ENCODE data around the gene MCOLN1. TPM values are rescaled to one million over a fixed set of nuclear protein-coding genes. Genes with fewer than 3 reads are reported as not detected.

Gene MCOLN1
- total and polyA plus RNA-seq, 9 of the 15 experiments (the other 6 are each of a cell fraction or from before 2014, with no cell fraction given): 0.25 to 15.4 (median 7.1) TPM

DNA sequence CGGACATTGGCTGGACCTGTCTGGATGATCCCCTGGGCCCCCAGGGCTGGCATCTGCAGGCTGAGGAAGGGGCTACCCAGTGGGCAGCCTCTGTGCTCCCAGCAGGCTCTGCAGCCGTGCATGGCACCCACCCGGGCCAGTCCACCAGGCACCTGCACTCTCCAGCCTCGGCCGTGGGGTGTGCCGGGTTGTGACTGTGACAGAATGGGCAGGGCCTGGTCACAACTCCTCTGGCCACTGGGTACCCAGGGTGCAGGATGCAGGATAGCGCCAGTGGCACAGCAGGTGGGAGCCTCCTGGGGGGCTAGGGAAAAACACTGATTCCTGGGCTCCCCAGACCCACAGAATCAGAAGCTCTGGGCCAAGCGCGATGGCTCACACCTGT, 43.6 kb upstream of the MCOLN1 start:
- CTCF ChIA-PET (ENCODE audit: low intra/inter-chr PET ratio): no interaction called here

More for the DNA sequence above, 43.6 kb upstream of the MCOLN1 start:
- H3K79me2 ChIP-seq (ENCODE audit: control insufficient read depth, insufficient read depth, low read length): no peaks in the 10 kb centered on the region
- in situ Hi-C loops (cut with MboI): no loop called here
- peaks cover 17 to 60% of the 10 kb centered on the region in 2 experiments for H3K4me1 ChIP-seq (replicated peaks in 1 of 2; ENCODE audit: control insufficient read depth in 2 of 2, insufficient read depth in 2 of 2, low read length in 2 of 2)
- no peak for DNase-seq (ENCODE audit: extremely low read depth in 1 of 4, low spot score in 3 of 4)
- intact Hi-C loops (cut with micrococcal nuclease): no loop called here
- WGBS (ENCODE audit: insufficient coverage, low coverage, missing lambda C conversion rate): 74% methylated on average over 9 of the region's 9 CpGs
- BruUV-seq (replicated peaks): no TSS peak
- no peak for FAIRE-seq
- ATAC-seq: no peak
- H2AFZ ChIP-seq (ENCODE audit: low read depth, low read length): no peak overlapping the region
- no peak overlapping the region for H3K4me2 ChIP-seq (ENCODE audit: insufficient read depth, low read length)
- no peaks in the 10 kb centered on the region for H3K27me3 ChIP-seq (ENCODE audit: control insufficient read depth in 2 of 2, insufficient read depth in 2 of 2, low read length in 2 of 2)
- no peak overlapping the region for H3K4me3 ChIP-seq
- no peaks in the 10 kb centered on the region for H3K9me1 ChIP-seq (ENCODE audit: control insufficient read depth, insufficient read depth, low read length)
- TF ChIP-seq ZNF780A (CRISPR knock-in tag; IDR thresholded peaks at IDR 0.05) (no peak), SRSF1 (IDR thresholded peaks at IDR 0.05; ENCODE audit: low read depth, low read length) (no peak), MYNN (IDR thresholded peaks at IDR 0.05) (no peak), MYNN (CRISPR knock-in tag; IDR thresholded peaks at IDR 0.05) (no peak), NCOA6 (IDR thresholded peaks at IDR 0.05) (no peak), ZNF146 (CRISPR knock-in tag; IDR thresholded peaks at IDR 0.05; ENCODE audit: unreplicated experiment) (no peak), ASH1L (IDR thresholded peaks at IDR 0.05; ENCODE audit: borderline replicate concordance, low read depth, partially characterized antibody) (no peak), ZC3H11A (IDR thresholded peaks at IDR 0.05; ENCODE audit: low read depth, low read length) (no peak), ZFP30 (CRISPR knock-in tag; IDR thresholded peaks at IDR 0.05; ENCODE audit: borderline replicate concordance) (no peak), KLF13 (tag; IDR thresholded peaks at IDR 0.05; ENCODE audit: borderline replicate concordance, low read depth) (no peak), GTF2F1 (IDR thresholded peaks at IDR 0.05; ENCODE audit: low read depth, low read length) (no peak), ARID1B (IDR thresholded peaks at IDR 0.05) (no peak), ZNF444 (CRISPR knock-in tag; IDR thresholded peaks at IDR 0.05) (no peak), SRSF7 (optimal IDR thresholded peaks at IDR 0.05; ENCODE audit: low read depth, low read length) (no peak), MCM3 (IDR thresholded peaks at IDR 0.05) (no peak), ZNF232 (CRISPR knock-in tag; IDR thresholded peaks at IDR 0.05) (no peak)
- TF ChIP-seq, protein P1, sequence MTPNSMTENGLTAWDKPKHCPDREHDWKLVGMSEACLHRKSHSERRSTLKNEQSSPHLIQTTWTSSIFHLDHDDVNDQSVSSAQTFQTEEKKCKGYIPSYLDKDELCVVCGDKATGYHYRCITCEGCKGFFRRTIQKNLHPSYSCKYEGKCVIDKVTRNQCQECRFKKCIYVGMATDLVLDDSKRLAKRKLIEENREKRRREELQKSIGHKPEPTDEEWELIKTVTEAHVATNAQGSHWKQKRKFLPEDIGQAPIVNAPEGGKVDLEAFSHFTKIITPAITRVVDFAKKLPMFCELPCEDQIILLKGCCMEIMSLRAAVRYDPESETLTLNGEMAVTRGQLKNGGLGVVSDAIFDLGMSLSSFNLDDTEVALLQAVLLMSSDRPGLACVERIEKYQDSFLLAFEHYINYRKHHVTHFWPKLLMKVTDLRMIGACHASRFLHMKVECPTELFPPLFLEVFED (CRISPR knock-in tag; conservative IDR thresholded peaks at IDR 0.05): no peak
- TF ChIP-seq, protein P2, sequence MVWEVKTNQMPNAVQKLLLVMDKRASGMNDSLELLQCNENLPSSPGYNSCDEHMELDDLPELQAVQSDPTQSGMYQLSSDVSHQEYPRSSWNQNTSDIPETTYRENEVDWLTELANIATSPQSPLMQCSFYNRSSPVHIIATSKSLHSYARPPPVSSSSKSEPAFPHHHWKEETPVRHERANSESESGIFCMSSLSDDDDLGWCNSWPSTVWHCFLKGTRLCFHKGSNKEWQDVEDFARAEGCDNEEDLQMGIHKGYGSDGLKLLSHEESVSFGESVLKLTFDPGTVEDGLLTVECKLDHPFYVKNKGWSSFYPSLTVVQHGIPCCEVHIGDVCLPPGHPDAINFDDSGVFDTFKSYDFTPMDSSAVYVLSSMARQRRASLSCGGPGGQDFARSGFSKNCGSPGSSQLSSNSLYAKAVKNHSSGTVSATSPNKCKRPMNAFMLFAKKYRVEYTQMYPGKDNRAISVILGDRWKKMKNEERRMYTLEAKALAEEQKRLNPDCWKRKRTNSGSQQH (CRISPR knock-in tag; IDR thresholded peaks at IDR 0.05): no peak
- TF ChIP-seq, protein P3, sequence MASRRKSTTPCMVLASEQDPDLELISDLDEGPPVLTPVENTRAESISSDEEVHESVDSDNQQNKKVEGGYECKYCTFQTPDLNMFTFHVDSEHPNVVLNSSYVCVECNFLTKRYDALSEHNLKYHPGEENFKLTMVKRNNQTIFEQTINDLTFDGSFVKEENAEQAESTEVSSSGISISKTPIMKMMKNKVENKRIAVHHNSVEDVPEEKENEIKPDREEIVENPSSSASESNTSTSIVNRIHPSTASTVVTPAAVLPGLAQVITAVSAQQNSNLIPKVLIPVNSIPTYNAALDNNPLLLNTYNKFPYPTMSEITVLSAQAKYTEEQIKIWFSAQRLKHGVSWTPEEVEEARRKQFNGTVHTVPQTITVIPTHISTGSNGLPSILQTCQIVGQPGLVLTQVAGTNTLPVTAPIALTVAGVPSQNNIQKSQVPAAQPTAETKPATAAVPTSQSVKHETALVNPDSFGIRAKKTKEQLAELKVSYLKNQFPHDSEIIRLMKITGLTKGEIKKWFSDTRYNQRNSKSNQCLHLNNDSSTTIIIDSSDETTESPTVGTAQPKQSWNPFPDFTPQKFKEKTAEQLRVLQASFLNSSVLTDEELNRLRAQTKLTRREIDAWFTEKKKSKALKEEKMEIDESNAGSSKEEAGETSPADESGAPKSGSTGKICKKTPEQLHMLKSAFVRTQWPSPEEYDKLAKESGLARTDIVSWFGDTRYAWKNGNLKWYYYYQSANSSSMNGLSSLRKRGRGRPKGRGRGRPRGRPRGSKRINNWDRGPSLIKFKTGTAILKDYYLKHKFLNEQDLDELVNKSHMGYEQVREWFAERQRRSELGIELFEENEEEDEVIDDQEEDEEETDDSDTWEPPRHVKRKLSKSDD (conservative IDR thresholded peaks at IDR 0.05; ENCODE audit: low read length): no peak
- no peak overlapping the region for H3K9ac ChIP-seq (ENCODE audit: insufficient read depth in 1 of 2, low read depth in 2 of 2, low read length in 2 of 2)
- H4K20me1 ChIP-seq (replicated peaks; ENCODE audit: control insufficient read depth, insufficient read depth, low read length): no peaks in the 10 kb centered on the region
- POLR2A ChIA-PET: interaction anchor here (0.7 kb wide), 1 partner anchor 56 kb away, joined by 7 read pairs; no protein-coding TSS in a partner anchor
- no peaks in the 10 kb centered on the region for H3K36me3 ChIP-seq (ENCODE audit: control insufficient read depth, insufficient read depth, low read length)
- no peaks in the 10 kb centered on the region for H3K9me3 ChIP-seq (replicated peaks; ENCODE audit: control insufficient read depth, insufficient read depth, low read depth, low read length)
- H3K27ac ChIP-seq (ENCODE audit: extremely low read depth, low read depth, low read length): no peak overlapping the region

All from K562 (cell line).